KMS-11 (cell line): ENCODE data around the gene ASCL5.

ENCODE experiments used
- H2AFZ ChIP-seq: fragments of 200-600 bp; sonication (generic); 2 replicates; pipeline ENCODE4 v1.6.1; 2016; ENCODE audit warnings: antibody characterized with exemption, mixed run types, low read depth
- H3K27ac ChIP-seq: fragments of 200-600 bp; sonication (generic); 2 replicates; pipeline ENCODE4 v1.6.1; 2016; ENCODE audit warnings: mild to moderate bottlenecking, mixed run types
- H3K27me3 ChIP-seq: fragments of 200-600 bp; sonication (generic); 2 replicates; pipeline ENCODE4 v1.6.1; 2017; ENCODE audit warnings: mild to moderate bottlenecking, low read depth, mixed run types, moderate library complexity; ENCODE audit not compliant: insufficient read depth
- H3K36me3 ChIP-seq: fragments of 200-600 bp; sonication (generic); 2 replicates; pipeline ENCODE4 v1.6.1; 2017; ENCODE audit warnings: mild to moderate bottlenecking, mixed run types; ENCODE audit not compliant: insufficient read depth
- H3K4me1 ChIP-seq: fragments of 200-600 bp; sonication (generic); 2 replicates; pipeline ENCODE4 v1.6.1; 2016; ENCODE audit warnings: mild to moderate bottlenecking, low read depth, mixed run types; ENCODE audit not compliant: poor library complexity, severe bottlenecking
- H3K4me2 ChIP-seq: fragments of 200-600 bp; sonication (generic); 2 replicates; pipeline ENCODE4 v1.7.0; 2016; ENCODE audit warnings: mild to moderate bottlenecking, mixed run types
- H3K4me3 ChIP-seq: fragments of 200-600 bp; sonication (generic); IDR thresholded peaks from 2 replicates; pipeline ENCODE4 v1.6.1; 2017; ENCODE audit warnings: low read depth, low read length, mixed read lengths; ENCODE audit not compliant: insufficient read depth
- H3K79me2 ChIP-seq: fragments of 200-600 bp; sonication (generic); 2 replicates; pipeline ENCODE4 v1.6.1; 2016; ENCODE audit warnings: low read depth, mixed run types; ENCODE audit not compliant: insufficient read depth
- H3K9ac ChIP-seq: fragments of 200-600 bp; sonication (generic); 2 replicates; pipeline ENCODE4 v1.6.1; 2016; ENCODE audit warnings: mild to moderate bottlenecking, mixed run types
- H4K20me1 ChIP-seq: fragments of 200-600 bp; sonication (generic); 2 replicates; pipeline ENCODE4 v1.6.1; 2016; ENCODE audit warnings: mild to moderate bottlenecking, mixed run types; ENCODE audit not compliant: insufficient read depth
- TF ChIP-seq, protein P1 (sequence below): fragments of 200-600 bp; sonication (generic); conservative IDR thresholded peaks from 2 replicates; pipeline ENCODE4 v1.6.1; 2017; ENCODE audit warnings: low read depth, mild to moderate bottlenecking, antibody characterized with exemption, low read length, moderate library complexity, mixed read lengths

ASCL5 gene

DNA sequence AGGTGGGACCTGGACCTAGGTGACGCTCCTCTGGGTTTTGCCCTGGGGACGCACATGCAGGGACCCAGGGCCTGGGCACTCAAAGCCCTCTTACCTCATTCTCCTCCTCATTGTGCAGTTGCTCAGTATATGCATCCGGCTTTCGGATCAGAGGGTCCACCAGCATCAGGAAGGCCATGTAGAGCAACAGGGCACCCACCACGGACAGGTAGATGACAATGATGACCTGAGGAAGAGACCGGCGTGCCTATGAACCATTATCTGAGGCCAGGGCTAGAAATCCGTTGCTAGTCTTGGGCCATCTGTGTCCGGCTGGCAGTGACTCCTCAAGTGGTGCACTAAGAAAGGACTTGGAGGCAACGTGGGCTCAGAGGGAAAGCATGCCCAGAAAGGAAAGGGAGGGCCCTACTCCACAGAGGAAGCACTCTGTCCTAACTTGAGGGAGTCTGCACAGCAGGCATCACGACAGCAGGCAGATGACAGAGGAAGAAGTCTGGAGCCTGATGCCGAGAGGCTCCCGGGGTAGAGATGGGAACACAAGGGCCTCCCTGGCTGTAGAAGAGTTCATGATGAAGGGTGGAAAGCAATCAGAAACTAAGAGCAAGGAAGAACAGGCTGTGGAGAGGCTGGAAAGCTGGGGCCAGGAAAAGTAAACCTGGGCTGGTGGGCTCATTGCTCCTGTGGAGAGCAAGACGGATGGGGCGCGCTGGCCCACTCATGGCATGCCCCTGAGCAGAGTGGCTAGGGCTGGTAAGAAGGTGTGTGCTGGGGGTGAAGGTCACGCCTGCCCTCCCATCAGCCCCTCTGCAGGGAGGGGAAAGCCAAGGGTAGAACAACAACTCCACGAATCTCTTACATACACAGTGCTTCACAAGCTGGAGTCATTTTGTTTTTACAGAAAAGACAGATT, 17.0 kb upstream of the ASCL5 start:
- Histone ChIP-seq H3K79me2 (no peaks in the 10 kb centered on the region), H3K27me3 (no peaks in the 10 kb centered on the region), H3K4me3 (no peak overlapping the region), H3K36me3 (peaks cover 4% of the 10 kb centered on the region; the same call in 1 of the 2 replicates), H3K27ac (no peak overlapping the region), H3K4me2 (no peak overlapping the region), H3K4me1 (no peaks in the 10 kb centered on the region), H4K20me1 (no peaks in the 10 kb centered on the region), H3K9ac (no peak overlapping the region), H2AFZ (no peak overlapping the region)
- TF ChIP-seq, protein P1, sequence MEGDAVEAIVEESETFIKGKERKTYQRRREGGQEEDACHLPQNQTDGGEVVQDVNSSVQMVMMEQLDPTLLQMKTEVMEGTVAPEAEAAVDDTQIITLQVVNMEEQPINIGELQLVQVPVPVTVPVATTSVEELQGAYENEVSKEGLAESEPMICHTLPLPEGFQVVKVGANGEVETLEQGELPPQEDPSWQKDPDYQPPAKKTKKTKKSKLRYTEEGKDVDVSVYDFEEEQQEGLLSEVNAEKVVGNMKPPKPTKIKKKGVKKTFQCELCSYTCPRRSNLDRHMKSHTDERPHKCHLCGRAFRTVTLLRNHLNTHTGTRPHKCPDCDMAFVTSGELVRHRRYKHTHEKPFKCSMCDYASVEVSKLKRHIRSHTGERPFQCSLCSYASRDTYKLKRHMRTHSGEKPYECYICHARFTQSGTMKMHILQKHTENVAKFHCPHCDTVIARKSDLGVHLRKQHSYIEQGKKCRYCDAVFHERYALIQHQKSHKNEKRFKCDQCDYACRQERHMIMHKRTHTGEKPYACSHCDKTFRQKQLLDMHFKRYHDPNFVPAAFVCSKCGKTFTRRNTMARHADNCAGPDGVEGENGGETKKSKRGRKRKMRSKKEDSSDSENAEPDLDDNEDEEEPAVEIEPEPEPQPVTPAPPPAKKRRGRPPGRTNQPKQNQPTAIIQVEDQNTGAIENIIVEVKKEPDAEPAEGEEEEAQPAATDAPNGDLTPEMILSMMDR, result no peak

DNA sequence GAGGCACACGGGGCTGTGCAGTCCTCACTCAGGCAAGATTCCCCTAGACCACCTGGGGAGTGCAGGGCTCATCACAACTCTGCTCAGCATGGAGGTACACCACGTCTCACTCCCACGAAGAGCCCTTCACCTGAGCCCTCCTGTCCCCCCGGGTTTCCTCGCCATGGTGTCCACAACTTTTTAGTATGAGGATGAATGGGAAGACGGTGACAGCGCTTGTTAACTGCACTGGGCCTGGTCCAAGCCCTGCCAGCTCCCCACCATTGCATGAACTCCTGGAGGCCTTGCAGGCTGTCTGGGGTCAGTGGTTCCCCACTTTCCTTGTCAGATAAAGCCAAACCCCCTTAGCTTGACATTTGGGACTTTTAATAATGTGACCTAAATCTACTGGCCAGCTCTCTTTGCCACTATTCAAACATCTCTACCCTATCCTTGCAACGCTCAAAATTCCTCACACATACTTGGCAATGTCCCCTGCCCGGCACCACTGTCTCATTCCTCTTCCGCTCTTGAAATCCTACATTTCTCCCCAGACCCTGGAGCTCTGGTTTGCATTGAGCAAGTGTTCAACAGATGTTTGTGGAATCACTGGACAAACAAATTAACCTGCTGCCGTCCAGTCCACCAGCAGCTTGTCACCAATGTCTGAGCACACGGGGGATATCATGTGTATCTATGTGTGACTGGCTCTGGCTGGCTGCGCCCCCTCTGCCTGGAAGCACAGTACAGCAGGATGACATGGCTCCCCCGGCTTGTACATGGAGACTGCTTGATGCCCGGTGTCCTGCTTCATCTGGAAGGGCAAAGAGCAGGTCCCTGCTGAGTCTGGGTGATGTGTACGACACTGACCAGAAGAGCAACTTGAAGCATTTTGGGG, 16.1 kb upstream of the ASCL5 start:
- Histone ChIP-seq H3K79me2 (no peaks in the 10 kb centered on the region), H3K4me1 (no peaks in the 10 kb centered on the region), H4K20me1 (no peaks in the 10 kb centered on the region), H3K4me3 (no peak overlapping the region), H3K36me3 (peaks cover 4% of the 10 kb centered on the region; the same call in 1 of the 2 replicates), H2AFZ (no peak overlapping the region), H3K9ac (no peak overlapping the region), H3K4me2 (no peak overlapping the region), H3K27me3 (no peaks in the 10 kb centered on the region), H3K27ac (no peak overlapping the region)
- TF ChIP-seq, protein P1, result no peak

DNA sequence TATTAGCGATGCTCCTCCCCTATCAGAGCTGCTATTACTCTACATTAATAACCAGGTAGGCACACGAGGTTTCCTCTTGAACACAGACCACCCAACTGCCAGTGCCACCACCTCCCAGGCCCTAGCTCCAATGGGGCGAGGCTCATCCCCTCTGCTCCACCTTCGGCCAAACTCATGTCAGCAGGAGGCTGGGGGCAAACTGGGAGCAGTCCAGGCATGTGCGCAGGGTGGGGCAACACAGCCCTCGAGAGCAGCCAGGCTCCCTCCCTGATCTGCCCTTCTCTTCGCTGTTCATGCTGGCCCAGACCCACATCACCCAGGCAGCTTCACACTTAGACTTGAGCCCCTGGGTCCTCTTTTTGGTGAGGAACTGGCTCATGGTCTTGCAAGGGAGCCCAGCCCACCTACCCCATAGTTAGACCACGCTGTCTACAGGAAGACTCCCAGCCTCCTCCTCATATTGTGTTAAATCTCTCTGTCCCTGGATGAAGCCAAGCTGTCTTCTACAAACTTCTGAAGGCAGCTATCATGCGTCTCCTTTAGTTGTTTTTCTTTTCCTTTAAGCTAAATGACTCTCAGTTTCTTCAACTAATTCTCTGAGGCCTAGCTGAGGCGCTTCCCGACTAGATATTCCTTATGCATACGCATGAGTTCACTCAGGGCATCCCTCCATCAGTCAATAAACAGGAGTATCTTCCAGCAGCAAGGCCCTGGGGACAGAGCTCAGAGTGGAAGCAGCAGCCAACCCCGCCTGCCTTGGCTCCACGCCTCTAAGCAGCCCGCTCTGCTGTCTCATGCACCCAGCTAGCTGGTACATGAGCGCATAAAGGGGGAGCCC, 15.2 kb upstream of the ASCL5 start:
- TF ChIP-seq, protein P1, result no peak
- H3K79me2 ChIP-seq, result no peaks in the 10 kb centered on the region
- H3K4me2 ChIP-seq, result no peak overlapping the region
- H3K9ac ChIP-seq, result no peak overlapping the region
- no peaks in the 10 kb centered on the region for H3K27me3 ChIP-seq
- no peak overlapping the region for H3K4me3 ChIP-seq
- no peak overlapping the region for H2AFZ ChIP-seq
- peaks cover 4% of the 10 kb centered on the region; the same call in 1 of the 2 replicates for H3K36me3 ChIP-seq
- H3K27ac ChIP-seq, result no peak overlapping the region
- no peaks in the 10 kb centered on the region for H3K4me1 ChIP-seq
- no peaks in the 10 kb centered on the region for H4K20me1 ChIP-seq

DNA sequence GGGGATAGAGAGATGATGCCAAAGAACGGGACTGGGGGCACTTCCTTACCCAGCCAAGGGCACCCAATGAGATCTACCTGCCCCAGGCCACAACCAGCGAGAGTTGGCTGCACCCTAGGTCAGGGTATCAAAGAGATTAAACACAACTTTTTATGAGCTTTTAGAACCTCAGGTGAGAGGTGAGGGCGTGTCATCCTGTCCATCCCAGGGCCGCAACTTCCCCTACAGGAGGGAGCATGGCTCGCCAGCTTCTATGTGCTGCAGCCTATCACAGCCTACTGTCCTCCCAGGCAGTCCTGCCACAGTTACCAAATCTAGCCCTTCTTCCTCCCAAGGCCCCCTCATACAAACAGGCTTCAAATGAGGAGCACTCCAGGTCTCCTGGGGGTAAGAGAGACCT, 14.4 kb upstream of the ASCL5 start:
- Histone ChIP-seq H3K27ac (no peak overlapping the region), H3K4me1 (no peaks in the 10 kb centered on the region), H2AFZ (no peak overlapping the region), H3K4me2 (no peak overlapping the region), H4K20me1 (no peaks in the 10 kb centered on the region), H3K79me2 (no peaks in the 10 kb centered on the region), H3K36me3 (peaks cover 4% of the 10 kb centered on the region; the same call in 1 of the 2 replicates), H3K9ac (no peak overlapping the region), H3K4me3 (no peak overlapping the region), H3K27me3 (no peaks in the 10 kb centered on the region)
- TF ChIP-seq, protein P1, result no peak
